ENCODE measurements around the gene NAPEPLD. TPM values are rescaled to one million over a fixed set of nuclear protein-coding genes. Genes with fewer than 3 reads are reported as not detected.
A peak's percentile ranks its signal among the peaks of the same experiment; 100 is the strongest.

Gene NAPEPLD
- total RNA-seq, 2 donors from 2014 or later: 10.7 to 27.7 TPM

- no peak for ATAC-seq (ENCODE audit: insufficient number of reproducible peaks, low FRiP score, low read depth)
- peak overlapping the region; percentile 29 to 78 for H3K27ac ChIP-seq
- no peak for DNase-seq (ENCODE audit: low spot score)
- TF ChIP-seq CTCF (IDR thresholded peaks at IDR 0.05): no peak
- H3K36me3 ChIP-seq: no peaks in the 10 kb centered on the region
- peaks cover 17 to 39% of the 10 kb centered on the region in 2 donors for H3K4me1 ChIP-seq (ENCODE audit: control insufficient read depth in 1 of 2, low read depth in 2 of 2)
- H3K9me3 ChIP-seq: no peaks in the 10 kb centered on the region
- H3K4me3 ChIP-seq: peak overlapping the region; percentile 51
- H3K27me3 ChIP-seq (replicated peaks; ENCODE audit: insufficient read depth): no peaks in the 10 kb centered on the region
These were observed 19.0 kb downstream of the NAPEPLD start for GRCh38 chr7:103129702-103130549.

GRCh38 chr7:103127006-103127405 is 21.9 kb downstream of the NAPEPLD start:
- no peak for TF ChIP-seq CTCF (IDR thresholded peaks at IDR 0.05)
- peak overlapping the region in 1 of 2 donors; percentile 78 for H3K27ac ChIP-seq
- DNase-seq (ENCODE audit: low spot score): no peak
- H3K4me3 ChIP-seq: no peak overlapping the region
- no peaks in the 10 kb centered on the region for H3K36me3 ChIP-seq
- no peak for ATAC-seq (ENCODE audit: insufficient number of reproducible peaks, low FRiP score, low read depth)
- no peaks in the 10 kb centered on the region for H3K27me3 ChIP-seq (replicated peaks; ENCODE audit: insufficient read depth)
- H3K9me3 ChIP-seq: no peaks in the 10 kb centered on the region
- H3K4me1 ChIP-seq (ENCODE audit: control insufficient read depth in 1 of 2, low read depth in 2 of 2): peaks cover 13 to 39% of the 10 kb centered on the region in 2 donors

- TF ChIP-seq CTCF (IDR thresholded peaks at IDR 0.05): no peak
- H3K4me1 ChIP-seq (ENCODE audit: control insufficient read depth in 1 of 2, low read depth in 2 of 2): peaks cover 16 to 40% of the 10 kb centered on the region in 2 donors
- H3K36me3 ChIP-seq: no peaks in the 10 kb centered on the region
- no peak for ATAC-seq (ENCODE audit: insufficient number of reproducible peaks, low FRiP score, low read depth)
- no peaks in the 10 kb centered on the region for H3K27me3 ChIP-seq (replicated peaks; ENCODE audit: insufficient read depth)
- no peak overlapping the region for H3K27ac ChIP-seq
- no peaks in the 10 kb centered on the region for H3K9me3 ChIP-seq
- no peak for DNase-seq (ENCODE audit: low spot score)
- H3K4me3 ChIP-seq: no peak overlapping the region
These were observed 24.4 kb downstream of the NAPEPLD start for GRCh38 chr7:103124429-103124979.

- DNase-seq (ENCODE audit: low spot score): no peak
- ATAC-seq (ENCODE audit: insufficient number of reproducible peaks, low FRiP score, low read depth): no peak
These were observed 25.4 kb downstream of the NAPEPLD start for GRCh38 chr7:103123529-103123928.

More at GRCh38 chr7:103123529-103123928, 25.4 kb downstream of the NAPEPLD start:
- Histone ChIP-seq H3K27ac (no peak overlapping the region), H3K9me3 (no peaks in the 10 kb centered on the region), H3K4me1 (ENCODE audit: control insufficient read depth in 1 of 2, low read depth in 2 of 2) (peaks cover 9 to 32% of the 10 kb centered on the region in 2 donors), H3K36me3 (no peaks in the 10 kb centered on the region), H3K27me3 (replicated peaks; ENCODE audit: insufficient read depth) (no peaks in the 10 kb centered on the region), H3K4me3 (no peak overlapping the region)
- TF ChIP-seq CTCF (IDR thresholded peaks at IDR 0.05): no peak
